ENCODE data around the gene NCOA6. TPM values are rescaled to one million over a fixed set of nuclear protein-coding genes. Genes with fewer than 3 reads are reported as not detected.

Gene NCOA6
- total RNA-seq, 1 donor from 2014 or later: 21.1 TPM

DNA sequence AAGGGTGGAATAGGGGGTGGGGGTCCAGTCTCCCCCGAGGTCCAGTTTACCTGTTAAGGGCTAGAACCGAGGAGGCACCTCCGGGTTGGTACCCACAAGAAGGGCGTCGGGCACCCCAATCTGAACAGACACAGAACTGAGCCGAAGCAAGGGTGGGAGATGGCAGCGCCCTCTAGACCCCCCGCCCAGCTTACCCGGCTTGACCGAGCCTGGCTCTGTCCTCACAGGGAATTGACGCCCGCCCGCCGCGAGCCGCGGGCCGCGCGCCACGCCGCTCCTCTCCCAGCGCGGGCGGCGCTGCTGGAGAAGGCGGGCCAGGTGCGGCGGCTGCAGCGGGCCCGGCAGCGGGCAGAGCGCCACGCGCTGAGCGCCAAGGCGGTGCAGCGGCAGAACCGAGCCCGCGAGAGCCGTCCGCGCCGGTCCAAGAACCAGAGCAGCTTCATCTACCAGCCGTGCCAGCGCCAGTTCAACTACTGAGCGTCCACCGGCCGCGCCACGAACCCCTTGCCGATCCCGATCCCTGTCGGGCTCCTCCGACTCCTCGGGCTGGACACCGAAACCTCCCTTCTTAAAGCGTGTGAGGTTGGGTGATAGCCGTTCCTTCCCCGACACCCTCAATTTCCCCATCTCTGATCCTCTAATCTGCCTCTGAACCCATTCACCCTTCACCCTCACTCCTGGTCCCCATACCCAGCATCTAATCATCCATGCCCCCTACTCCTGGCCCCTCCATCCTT is 115.5 kb downstream of the NCOA6 start:
- Histone ChIP-seq H3K4me2 (ENCODE audit: low read length) (peak overlapping the region; percentile 89), H2AFZ (ENCODE audit: low read depth, low read length) (peak overlapping the region; percentile 83), H3K9me3 (ENCODE audit: insufficient read depth, low read depth, low read length) (no peaks in the 10 kb centered on the region), H3K4me1 (ENCODE audit: insufficient read depth, low read length) (peaks cover 30% of the 10 kb centered on the region), H3K27ac (ENCODE audit: low read depth, low read length) (peak overlapping the region; percentile 74), H4K20me1 (ENCODE audit: insufficient read depth, low read length) (peaks cover 58% of the 10 kb centered on the region), H3K36me3 (ENCODE audit: insufficient read depth, low read length) (peaks cover 2% of the 10 kb centered on the region), H3K9ac (ENCODE audit: low read length) (peak overlapping the region; percentile 83), H3K79me2 (ENCODE audit: insufficient read depth, low read length) (no peaks in the 10 kb centered on the region), H3K4me3 (ENCODE audit: insufficient read depth, low read depth, low read length) (peak overlapping the region; percentile 56), H3K27me3 (ENCODE audit: insufficient read depth, low read length) (no peaks in the 10 kb centered on the region)
- Mint-ChIP-seq H3K4me3 (ENCODE audit: unreplicated experiment) (peak overlapping the region; percentile 74), H3K36me3 (ENCODE audit: low read depth, unreplicated experiment) (peaks cover 5% of the 10 kb centered on the region), H3K27ac (ENCODE audit: unreplicated experiment) (peak overlapping the region; percentile 80), H3K4me1 (ENCODE audit: low read depth, unreplicated experiment) (peaks cover 29% of the 10 kb centered on the region), H3K9me3 (ENCODE audit: unreplicated experiment) (no peaks in the 10 kb centered on the region), H3K27me3 (ENCODE audit: low read depth, unreplicated experiment) (peaks cover 6% of the 10 kb centered on the region)
- no peak for FAIRE-seq
- DNase-seq (ENCODE audit: low read depth): peak; percentile 47
- TF ChIP-seq CTCF (IDR thresholded peaks at IDR 0.05; ENCODE audit: insufficient read depth, low read depth, low read length): no peak
- TF ChIP-seq EZH2 (IDR thresholded peaks at IDR 0.05; ENCODE audit: insufficient read depth, low read length): no peak

GRCh38 chr20:34709044-34709830 is 116.2 kb downstream of the NCOA6 start:
- Mint-ChIP-seq H3K27me3 (ENCODE audit: low read depth, unreplicated experiment) (peaks cover 6% of the 10 kb centered on the region), H3K36me3 (ENCODE audit: low read depth, unreplicated experiment) (peaks cover 4% of the 10 kb centered on the region), H3K27ac (ENCODE audit: unreplicated experiment) (no peak overlapping the region), H3K4me3 (ENCODE audit: unreplicated experiment) (peak overlapping the region; percentile 74), H3K4me1 (ENCODE audit: low read depth, unreplicated experiment) (peaks cover 23% of the 10 kb centered on the region), H3K9me3 (ENCODE audit: unreplicated experiment) (no peaks in the 10 kb centered on the region)
- Histone ChIP-seq H3K27ac (ENCODE audit: low read depth, low read length) (peak overlapping the region; percentile 74), H3K4me1 (ENCODE audit: insufficient read depth, low read length) (peaks cover 33% of the 10 kb centered on the region), H4K20me1 (ENCODE audit: insufficient read depth, low read length) (peaks cover 59% of the 10 kb centered on the region), H3K4me2 (ENCODE audit: low read length) (peak overlapping the region; percentile 89), H3K79me2 (ENCODE audit: insufficient read depth, low read length) (no peaks in the 10 kb centered on the region), H3K4me3 (ENCODE audit: insufficient read depth, low read depth, low read length) (peak overlapping the region; percentile 56), H2AFZ (ENCODE audit: low read depth, low read length) (peak overlapping the region; percentile 83), H3K27me3 (ENCODE audit: insufficient read depth, low read length) (no peaks in the 10 kb centered on the region), H3K9ac (ENCODE audit: low read length) (peak overlapping the region; percentile 83), H3K9me3 (ENCODE audit: insufficient read depth, low read depth, low read length) (no peaks in the 10 kb centered on the region), H3K36me3 (ENCODE audit: insufficient read depth, low read length) (peaks cover 1% of the 10 kb centered on the region)
- no peak for TF ChIP-seq EZH2 (IDR thresholded peaks at IDR 0.05; ENCODE audit: insufficient read depth, low read length)
- TF ChIP-seq CTCF (IDR thresholded peaks at IDR 0.05; ENCODE audit: insufficient read depth, low read depth, low read length): no peak
- DNase-seq (ENCODE audit: low read depth): peak; percentile 68
- FAIRE-seq: no peak
